Measurements from ENCODE around the gene PLAAT1. TPM values are rescaled to one million over a fixed set of nuclear protein-coding genes. Genes with fewer than 3 reads are reported as not detected.

Gene PLAAT1
- total RNA-seq, 1 experiment from 2014 or later, result not detected

DNA sequence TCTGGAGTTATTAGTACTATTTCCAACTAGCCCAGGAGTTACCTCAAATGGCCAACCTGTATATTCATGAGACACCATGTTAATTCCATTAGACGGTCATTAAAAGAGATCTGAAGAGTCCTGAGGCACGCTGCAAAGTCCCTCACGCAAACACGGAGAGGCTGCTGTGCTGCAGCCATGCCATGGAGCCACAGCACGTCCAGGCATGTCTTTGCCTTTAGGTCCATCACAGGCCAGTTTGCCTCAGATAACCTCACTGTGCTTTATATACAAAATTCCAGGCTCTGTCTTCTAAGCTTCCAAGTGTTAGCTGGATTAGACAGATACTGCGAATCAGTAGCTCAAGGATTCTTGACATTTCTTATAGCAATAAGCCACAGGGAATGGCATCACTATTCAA, 9.8 kb upstream of the PLAAT1 start (continued):
- TF ChIP-seq, protein P1, sequence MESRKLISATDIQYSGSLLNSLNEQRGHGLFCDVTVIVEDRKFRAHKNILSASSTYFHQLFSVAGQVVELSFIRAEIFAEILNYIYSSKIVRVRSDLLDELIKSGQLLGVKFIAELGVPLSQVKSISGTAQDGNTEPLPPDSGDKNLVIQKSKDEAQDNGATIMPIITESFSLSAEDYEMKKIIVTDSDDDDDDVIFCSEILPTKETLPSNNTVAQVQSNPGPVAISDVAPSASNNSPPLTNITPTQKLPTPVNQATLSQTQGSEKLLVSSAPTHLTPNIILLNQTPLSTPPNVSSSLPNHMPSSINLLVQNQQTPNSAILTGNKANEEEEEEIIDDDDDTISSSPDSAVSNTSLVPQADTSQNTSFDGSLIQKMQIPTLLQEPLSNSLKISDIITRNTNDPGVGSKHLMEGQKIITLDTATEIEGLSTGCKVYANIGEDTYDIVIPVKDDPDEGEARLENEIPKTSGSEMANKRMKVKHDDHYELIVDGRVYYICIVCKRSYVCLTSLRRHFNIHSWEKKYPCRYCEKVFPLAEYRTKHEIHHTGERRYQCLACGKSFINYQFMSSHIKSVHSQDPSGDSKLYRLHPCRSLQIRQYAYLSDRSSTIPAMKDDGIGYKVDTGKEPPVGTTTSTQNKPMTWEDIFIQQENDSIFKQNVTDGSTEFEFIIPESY (IDR thresholded peaks at IDR 0.05; ENCODE audit: extremely low read depth, insufficient replicate concordance, low read length), result no peak

DNA sequence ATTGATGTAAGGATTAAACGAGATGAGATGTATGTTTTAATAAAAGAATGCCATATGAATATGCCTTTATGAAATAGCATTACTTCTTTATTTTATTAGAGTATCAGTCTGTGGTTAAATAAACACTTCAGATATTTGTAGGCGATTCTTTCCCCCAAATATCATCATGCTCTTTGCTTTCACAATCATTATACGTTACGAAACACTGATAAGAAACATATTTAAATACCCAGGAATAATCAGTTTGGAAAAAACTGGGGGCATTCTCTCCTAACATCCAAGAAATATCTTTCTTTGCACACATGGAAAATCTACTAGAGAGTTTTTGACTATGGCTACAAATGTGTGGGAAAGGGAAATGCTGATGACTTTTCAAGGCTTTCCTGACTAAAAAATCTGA, 4.4 kb upstream of the PLAAT1 start:
- DNase-seq (ENCODE audit: low read depth, low spot score) (no peak), ATAC-seq (no peak)
- RAD21 ChIA-PET (ENCODE audit: low non-redundant PET in 1 of 2, low total read pairs in 2 of 2, uncharacterized antibody in 2 of 2, unreplicated experiment in 2 of 2), result no interaction called here
- intact Hi-C loops (cut with micrococcal nuclease), result no loop called here
- BruUV-seq (replicated peaks), result no TSS peak
- Histone ChIP-seq H3K9ac (ENCODE audit: low read length) (no peak overlapping the region), H3K27ac (ENCODE audit: low read depth, low read length) (no peak overlapping the region), H3K4me2 (ENCODE audit: low read length) (no peak overlapping the region), H3K36me3 (ENCODE audit: control insufficient read depth in 1 of 2, insufficient read depth in 2 of 2, low read length in 2 of 2) (no peaks in the 10 kb centered on the region), H3K9me3 (ENCODE audit: control insufficient read depth in 1 of 2, insufficient read depth in 1 of 2, low read depth in 1 of 2, low read length in 2 of 2) (no peaks in the 10 kb centered on the region), H3K4me3 (replicated peaks in 1 of 2; ENCODE audit: low read depth in 1 of 2, low read length in 2 of 2) (no peak overlapping the region), H3K27me3 (ENCODE audit: insufficient read depth, low read length) (0 out of 2 replicates have a peak, but pooled peaks cover 8% of the 10 kb centered on the region), H3K9me2 (ENCODE audit: insufficient read depth) (no peaks in the 10 kb centered on the region), H2AFZ (ENCODE audit: low read depth, low read length, poor library complexity, severe bottlenecking) (no peak overlapping the region), H3K4me1 (ENCODE audit: control insufficient read depth in 1 of 2, insufficient read depth in 2 of 2, low read length in 2 of 2) (no peaks in the 10 kb centered on the region), H3K79me2 (ENCODE audit: insufficient read depth, low read length) (no peaks in the 10 kb centered on the region), H4K20me1 (ENCODE audit: insufficient read depth) (no peaks in the 10 kb centered on the region)
- POLR2A ChIA-PET, result interaction anchor here (0.6 kb wide), 1 partner anchor 11 kb away, joined by 3 read pairs; no protein-coding TSS in a partner anchor
- CTCF ChIA-PET, result no interaction called here
- TF ChIP-seq SIN3A (IDR thresholded peaks at IDR 0.05; ENCODE audit: low read depth) (no peak), CEBPB (IDR thresholded peaks at IDR 0.05; ENCODE audit: low read depth) (no peak), SP1 (IDR thresholded peaks at IDR 0.05; ENCODE audit: low read depth) (no peak), YY1 (IDR thresholded peaks at IDR 0.05; ENCODE audit: extremely low read depth, insufficient replicate concordance, low read depth, low read length) (no peak), EGR1 (IDR thresholded peaks at IDR 0.05; ENCODE audit: low read depth) (no peak), ZFX (IDR thresholded peaks at IDR 0.05) (no peak)
